Measurements from ENCODE around the gene RNF212B. TPM values are rescaled to one million over a fixed set of nuclear protein-coding genes. Genes with fewer than 3 reads are reported as not detected.

RNF212B gene
- total and polyA plus RNA-seq, 2 of the 13 experiments (the other 11 are each of a cell fraction or from before 2014, with no cell fraction given), result 0.05 TPM; not detected in 1

GRCh38 chr14:23306412-23307145, 68.8 kb downstream of the RNF212B start, which contains the start of gene BCL2L2 (continued):
- no peak for TF ChIP-seq NBN (conservative IDR thresholded peaks at IDR 0.05)
- TF ChIP-seq KDM2A (CRISPR knock-in tag; IDR thresholded peaks at IDR 0.05; ENCODE audit: borderline replicate concordance, low read depth), result peak; percentile 91
- TF ChIP-seq CERS6 (CRISPR knock-in tag; IDR thresholded peaks at IDR 0.05), result no peak
- peak; percentile 94 for TF ChIP-seq AGO1 (IDR thresholded peaks at IDR 0.05; ENCODE audit: low read depth, low read length, poor library complexity, severe bottlenecking)
- TF ChIP-seq ZBTB3 (CRISPR knock-in tag; IDR thresholded peaks at IDR 0.05; ENCODE audit: borderline replicate concordance, low read depth), result peak; percentile 73
- peak; percentile 96 for TF ChIP-seq DNMT3B (CRISPR knock-in tag; conservative IDR thresholded peaks at IDR 0.05)
- 0 out of 2 replicates have a peak, but pooled peaks have one; percentile 8 for TF ChIP-seq ISX (CRISPR knock-in tag; conservative IDR thresholded peaks at IDR 0.05)
- no peak for TF ChIP-seq ARID4A (CRISPR knock-in tag; IDR thresholded peaks at IDR 0.05; ENCODE audit: borderline replicate concordance)
- peak; percentile 37; the same call in 1 of the 2 replicates for TF ChIP-seq KMT2A (CRISPR knock-in tag; IDR thresholded peaks at IDR 0.05)
- TF ChIP-seq IRF2 (CRISPR knock-in tag; IDR thresholded peaks at IDR 0.05), result peak; percentile 95
- no peak; the same call in 1 of the 2 replicates for TF ChIP-seq ZNF138 (CRISPR knock-in tag; IDR thresholded peaks at IDR 0.05; ENCODE audit: low read depth)
- 0 out of 2 replicates have a peak, but pooled peaks have one; percentile 29 for TF ChIP-seq CHD4 (IDR thresholded peaks at IDR 0.05; ENCODE audit: borderline replicate concordance, low read length)
- peak; percentile 80 for TF ChIP-seq ZNF768 (CRISPR knock-in tag; IDR thresholded peaks at IDR 0.05)
- TF ChIP-seq NFE2L1 (CRISPR knock-in tag; IDR thresholded peaks at IDR 0.05; ENCODE audit: borderline replicate concordance), result no peak
- TF ChIP-seq ZNF737 (CRISPR knock-in tag; IDR thresholded peaks at IDR 0.05; ENCODE audit: borderline replicate concordance), result no peak
- peak in 1 of 2 experiments; percentile 90; a peak in 2 of 4 replicates for TF ChIP-seq POLR2A (IDR thresholded peaks at IDR 0.05; ENCODE audit: insufficient read depth in 1 of 2, low read depth in 2 of 2, low read length in 2 of 2)
- peak; percentile 84; the same call in 1 of the 2 replicates for TF ChIP-seq ZNF12 (CRISPR knock-in tag; IDR thresholded peaks at IDR 0.05)
- peak; percentile 73; the same call in 1 of the 2 replicates for TF ChIP-seq ZNF660 (CRISPR knock-in tag; IDR thresholded peaks at IDR 0.05; ENCODE audit: borderline replicate concordance, low read depth)
- TF ChIP-seq RORA (CRISPR knock-in tag; IDR thresholded peaks at IDR 0.05), result no peak
- peak; percentile 92 for TF ChIP-seq BRCA1 (CRISPR knock-in tag; IDR thresholded peaks at IDR 0.05)
- no peak; the same call in 1 of the 2 replicates for TF ChIP-seq ZNF256 (CRISPR knock-in tag; conservative IDR thresholded peaks at IDR 0.05)
- TF ChIP-seq REL (CRISPR knock-in tag; conservative IDR thresholded peaks at IDR 0.05), result no peak
- TF ChIP-seq ZZZ3 (CRISPR knock-in tag; IDR thresholded peaks at IDR 0.05; ENCODE audit: borderline replicate concordance), result peak; percentile 97; the same call in 1 of the 2 replicates
- peak; percentile 96 for TF ChIP-seq HOXA3 (CRISPR knock-in tag; IDR thresholded peaks at IDR 0.05)

All from HepG2 (cell line).